ENCODE measurements around the gene RNF113B. TPM values are rescaled to one million over a fixed set of nuclear protein-coding genes. Genes with fewer than 3 reads are reported as not detected.

The RNF113B gene
- total and polyA plus RNA-seq, 4 donors: not detected

- Histone ChIP-seq H3K9ac (ENCODE audit: insufficient read depth in 1 of 2, low read length in 2 of 2) (no peak overlapping the region), H3K4me3 (no peak overlapping the region), H3K36me3 (ENCODE audit: control insufficient read depth in 4 of 4, insufficient read depth in 4 of 4, low read length in 4 of 4) (peaks cover 0 to 4% (median under 1%) of the 10 kb centered on the region in 4 donors), H3K4me1 (ENCODE audit: control insufficient read depth in 5 of 5, insufficient read depth in 5 of 5, low read length in 5 of 5) (peaks cover 8 to 33% (median 22%) of the 10 kb centered on the region in 5 donors), H3K9me3 (ENCODE audit: control insufficient read depth in 4 of 4, insufficient read depth in 3 of 4, low read length in 3 of 4) (no peaks in the 10 kb centered on the region), H3K27me3 (ENCODE audit: control insufficient read depth in 3 of 3, insufficient read depth in 3 of 3, low read length in 2 of 3) (no peaks in the 10 kb centered on the region), H3K27ac (ENCODE audit: low read depth in 1 of 2, low read length in 1 of 2) (no peak overlapping the region)
- WGBS, 2 donors: 85 to 87% methylated on average over 3 of the region's 3 CpGs
- DNase-seq: no peak
- no peak for ATAC-seq (ENCODE audit: insufficient read depth, low FRiP score)
- no peak for TF ChIP-seq CTCF (IDR thresholded peaks at IDR 0.05; ENCODE audit: control extremely low read depth, extremely low read depth)
These were observed 7.7 kb downstream of the RNF113B start for GRCh38 chr13:98169331-98169730.

DNA sequence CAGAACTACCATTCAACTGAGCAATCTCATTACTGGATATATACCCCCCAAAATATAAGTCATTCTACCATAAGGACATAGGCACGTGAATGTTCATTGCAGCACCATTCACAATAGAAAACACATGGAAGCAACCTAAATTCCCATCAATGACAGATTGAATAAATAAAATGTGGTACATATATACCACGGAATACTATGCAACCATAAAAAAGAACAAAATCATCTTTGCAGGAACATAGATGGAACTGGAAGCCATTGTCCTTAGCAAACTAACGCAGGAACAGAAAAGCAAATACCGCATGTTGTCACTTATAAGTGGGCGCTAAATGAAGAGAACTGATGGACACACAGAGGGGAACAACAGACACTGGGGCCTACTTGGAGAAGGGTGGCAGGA lies 14.1 kb downstream of the RNF113B start:
- Histone ChIP-seq H3K9ac (ENCODE audit: insufficient read depth in 1 of 2, low read length in 2 of 2) (no peak overlapping the region), H3K36me3 (ENCODE audit: control insufficient read depth in 4 of 4, insufficient read depth in 4 of 4, low read length in 4 of 4) (peaks cover 0 to 8% (median 3%) of the 10 kb centered on the region in 4 donors), H3K4me1 (ENCODE audit: control insufficient read depth in 5 of 5, insufficient read depth in 5 of 5, low read length in 5 of 5) (peaks cover 0 to 8% (median 4%) of the 10 kb centered on the region in 5 donors), H3K27ac (ENCODE audit: low read depth in 1 of 2, low read length in 1 of 2) (no peak overlapping the region), H3K9me3 (ENCODE audit: control insufficient read depth in 4 of 4, insufficient read depth in 3 of 4, low read length in 3 of 4) (no peaks in the 10 kb centered on the region), H3K4me3 (no peak overlapping the region), H3K27me3 (ENCODE audit: control insufficient read depth in 3 of 3, insufficient read depth in 3 of 3, low read length in 2 of 3) (no peaks in the 10 kb centered on the region)
- ATAC-seq (ENCODE audit: insufficient read depth, low FRiP score): no peak
- no peak for DNase-seq
- no peak for TF ChIP-seq CTCF (IDR thresholded peaks at IDR 0.05; ENCODE audit: control extremely low read depth, extremely low read depth)
- 94 to 97% methylated on average over 5 of the region's 5 CpGs for WGBS, 2 donors

GRCh38 chr13:98158172-98158899 lies 18.7 kb downstream of the RNF113B start:
- ATAC-seq (ENCODE audit: insufficient read depth, low FRiP score) (no peak), DNase-seq (peak in 2 of 3 donors; percentile 74)
- Histone ChIP-seq H3K36me3 (ENCODE audit: control insufficient read depth in 4 of 4, insufficient read depth in 4 of 4, low read length in 4 of 4) (peaks cover 0 to 6% (median 2%) of the 10 kb centered on the region in 4 donors), H3K27ac (ENCODE audit: low read depth in 1 of 2, low read length in 1 of 2) (no peak overlapping the region), H3K9ac (ENCODE audit: insufficient read depth in 1 of 2, low read length in 2 of 2) (no peak overlapping the region), H3K9me3 (ENCODE audit: control insufficient read depth in 4 of 4, insufficient read depth in 3 of 4, low read length in 3 of 4) (peaks cover 0 to 2% (median 0%) of the 10 kb centered on the region in 4 donors), H3K27me3 (ENCODE audit: control insufficient read depth in 3 of 3, insufficient read depth in 3 of 3, low read length in 2 of 3) (no peaks in the 10 kb centered on the region), H3K4me3 (no peak overlapping the region), H3K4me1 (ENCODE audit: control insufficient read depth in 5 of 5, insufficient read depth in 5 of 5, low read length in 5 of 5) (peaks cover 0 to 11% (median 4%) of the 10 kb centered on the region in 5 donors)
- 87 to 92% methylated on average over 5 of the region's 5 CpGs for WGBS, 2 donors
- no peak for TF ChIP-seq CTCF (IDR thresholded peaks at IDR 0.05; ENCODE audit: control extremely low read depth, extremely low read depth)
